Measurements from ENCODE around the gene EEFSEC.

GRCh38 chr3:128214056-128214455, 60.8 kb downstream of the EEFSEC start:
- TF ChIP-seq CTCF (conservative IDR thresholded peaks at IDR 0.05; ENCODE audit: low read length) (no peak), EZH2phosphoT487 (IDR thresholded peaks at IDR 0.05; ENCODE audit: borderline replicate concordance, low read depth, low read length) (no peak)

Data from OCI-LY7 (cell line).